PC-9 (cell line): ENCODE data around the gene CUL1.

Source experiments
- EZH2 ChIP-seq: fragments of 200-600 bp; sonication (generic); IDR thresholded peaks from 2 replicates; pipeline ENCODE4 v1.8.0; 2017; ENCODE audit warnings: antibody characterized with exemption, low read depth
- TF ChIP-seq, protein P1 (sequence below): fragments of 200-600 bp; sonication (generic); conservative IDR thresholded peaks from 2 replicates; pipeline ENCODE4 v1.6.1; 2017; ENCODE audit warnings: mixed run types, antibody characterized with exemption, mild to moderate bottlenecking, moderate library complexity

DNA sequence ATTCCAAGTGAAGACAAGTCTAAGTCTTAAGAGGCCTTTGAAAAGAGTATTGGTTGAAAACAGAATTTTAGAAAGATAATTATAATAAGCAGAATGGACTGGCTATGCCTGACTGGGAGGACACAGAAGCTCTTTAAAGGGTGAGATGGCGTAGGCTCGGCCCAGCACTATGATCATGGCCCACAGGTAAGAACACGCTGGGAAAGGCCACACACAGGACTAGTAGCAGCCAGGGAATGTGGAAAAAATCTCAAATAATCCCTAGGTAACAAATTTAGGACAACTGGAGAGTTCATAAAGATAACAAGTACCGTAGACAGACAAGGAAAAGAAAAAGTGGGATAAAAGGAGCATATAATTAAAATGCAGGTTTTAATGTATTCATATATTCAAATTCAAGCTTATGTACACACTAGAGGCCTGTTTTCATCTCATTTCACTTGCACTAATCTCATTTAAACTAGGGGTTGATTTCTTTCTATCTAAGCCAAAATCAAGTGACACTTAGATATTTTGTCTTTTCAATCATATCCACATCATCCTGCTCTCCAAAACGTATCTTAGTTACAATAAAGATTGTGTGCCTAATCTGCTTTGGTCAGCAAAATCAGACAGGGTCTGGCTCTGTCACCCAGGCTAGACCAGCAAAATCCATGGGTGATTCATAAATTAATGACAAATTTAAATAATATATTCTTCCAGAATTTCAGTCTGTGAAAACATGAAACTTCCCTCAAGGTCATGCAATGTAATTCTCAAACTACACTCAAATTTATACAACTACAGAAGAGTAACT is 132.4 kb downstream of the CUL1 start:
- TF ChIP-seq, protein P1, sequence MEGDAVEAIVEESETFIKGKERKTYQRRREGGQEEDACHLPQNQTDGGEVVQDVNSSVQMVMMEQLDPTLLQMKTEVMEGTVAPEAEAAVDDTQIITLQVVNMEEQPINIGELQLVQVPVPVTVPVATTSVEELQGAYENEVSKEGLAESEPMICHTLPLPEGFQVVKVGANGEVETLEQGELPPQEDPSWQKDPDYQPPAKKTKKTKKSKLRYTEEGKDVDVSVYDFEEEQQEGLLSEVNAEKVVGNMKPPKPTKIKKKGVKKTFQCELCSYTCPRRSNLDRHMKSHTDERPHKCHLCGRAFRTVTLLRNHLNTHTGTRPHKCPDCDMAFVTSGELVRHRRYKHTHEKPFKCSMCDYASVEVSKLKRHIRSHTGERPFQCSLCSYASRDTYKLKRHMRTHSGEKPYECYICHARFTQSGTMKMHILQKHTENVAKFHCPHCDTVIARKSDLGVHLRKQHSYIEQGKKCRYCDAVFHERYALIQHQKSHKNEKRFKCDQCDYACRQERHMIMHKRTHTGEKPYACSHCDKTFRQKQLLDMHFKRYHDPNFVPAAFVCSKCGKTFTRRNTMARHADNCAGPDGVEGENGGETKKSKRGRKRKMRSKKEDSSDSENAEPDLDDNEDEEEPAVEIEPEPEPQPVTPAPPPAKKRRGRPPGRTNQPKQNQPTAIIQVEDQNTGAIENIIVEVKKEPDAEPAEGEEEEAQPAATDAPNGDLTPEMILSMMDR, result no peak
- no peak for TF ChIP-seq EZH2
